Left forelimb (tissue), 1 donor: ENCODE data around the gene RPTOR.
"Not testable (repeated sequence)": the region's sequence is repeated elsewhere in the genome, so short reads cannot be mapped to it uniquely, and the experiment has no call there.

Source experiments
- DNase-seq: peaks from one replicate; pipeline ENCODE4 v3.0.0-alpha.2; 2018; ENCODE audit warnings: low spot score

RPTOR gene

GRCh38 chr17:80513201-80513600 lies 31.4 kb upstream of the RPTOR start:
- no peak for DNase-seq

- no peak for DNase-seq
Observed at GRCh38 chr17:80513892-80514291, 30.7 kb upstream of the RPTOR start.

GRCh38 chr17:80516171-80516932 lies 28.3 kb upstream of the RPTOR start:
- DNase-seq: no peak

DNA sequence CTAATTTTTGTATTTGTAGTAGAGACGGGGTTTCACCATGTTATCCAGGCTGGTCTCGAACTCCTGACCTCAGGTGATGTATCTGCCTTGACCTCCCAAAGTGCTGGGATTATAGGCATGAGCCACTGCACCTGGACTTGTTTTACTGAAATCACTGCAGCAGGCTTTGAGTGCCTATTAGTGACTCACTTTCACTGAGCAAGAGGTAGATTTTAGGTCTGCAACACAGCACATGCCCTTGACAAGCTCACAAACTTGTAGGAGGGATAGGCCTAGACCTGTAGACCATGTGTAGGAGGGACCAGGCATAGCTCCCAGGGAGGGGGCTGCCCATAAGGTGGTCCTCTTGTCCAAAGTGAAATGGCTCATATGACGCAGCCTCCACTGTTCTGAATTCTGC lies 27.0 kb upstream of the RPTOR start:
- no peak for DNase-seq

DNA sequence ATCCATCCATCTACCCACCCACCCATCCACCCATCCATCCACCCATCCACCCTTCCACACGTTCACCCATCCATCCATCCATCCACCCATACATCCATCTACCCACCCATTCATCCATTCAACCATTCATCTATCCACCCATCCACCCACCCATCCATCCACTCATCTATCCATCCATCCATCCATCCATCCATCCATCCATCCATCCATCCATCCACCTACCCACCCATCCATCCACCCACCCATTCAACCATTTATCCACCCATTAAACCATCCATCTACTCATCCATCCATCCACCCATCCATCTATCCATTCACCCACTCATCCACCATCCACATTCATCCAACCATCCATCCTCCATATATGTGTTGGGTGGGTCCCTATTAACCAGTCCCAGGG lies 26.2 kb upstream of the RPTOR start:
- DNase-seq: no peak

DNA sequence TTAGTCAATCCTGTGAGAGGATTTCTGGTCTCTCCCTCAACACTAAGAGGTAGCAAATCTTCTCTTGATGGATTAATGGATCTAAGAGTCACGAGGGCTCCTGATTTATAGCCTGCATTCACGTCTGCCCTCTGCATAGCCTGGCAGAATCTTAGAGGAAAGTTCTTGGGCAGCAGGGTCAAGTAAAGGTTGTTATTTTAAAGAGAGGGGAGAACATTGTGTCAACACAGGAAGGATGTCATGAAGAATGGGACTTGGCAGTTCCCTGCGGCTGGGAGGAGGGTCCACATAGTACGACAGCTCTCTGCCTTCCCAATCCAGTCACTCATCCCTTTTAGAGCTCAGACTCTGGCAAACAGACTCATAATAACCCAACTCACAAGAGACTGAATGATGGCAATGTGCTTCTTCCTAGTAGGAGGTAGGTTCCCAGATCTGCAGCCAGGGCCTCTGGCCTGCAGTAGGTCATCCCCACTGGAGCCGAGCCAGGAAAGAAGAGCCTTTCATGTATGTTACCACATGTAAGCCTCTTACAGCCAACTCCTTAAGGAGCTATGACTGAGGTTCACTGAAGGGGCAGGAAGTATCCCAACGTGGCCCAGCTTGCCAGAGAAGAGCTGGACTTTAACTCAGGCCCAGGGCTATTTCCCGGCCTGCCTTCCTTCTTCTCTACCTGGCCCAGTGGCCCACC lies 25.4 kb upstream of the RPTOR start:
- DNase-seq: no peak

DNA sequence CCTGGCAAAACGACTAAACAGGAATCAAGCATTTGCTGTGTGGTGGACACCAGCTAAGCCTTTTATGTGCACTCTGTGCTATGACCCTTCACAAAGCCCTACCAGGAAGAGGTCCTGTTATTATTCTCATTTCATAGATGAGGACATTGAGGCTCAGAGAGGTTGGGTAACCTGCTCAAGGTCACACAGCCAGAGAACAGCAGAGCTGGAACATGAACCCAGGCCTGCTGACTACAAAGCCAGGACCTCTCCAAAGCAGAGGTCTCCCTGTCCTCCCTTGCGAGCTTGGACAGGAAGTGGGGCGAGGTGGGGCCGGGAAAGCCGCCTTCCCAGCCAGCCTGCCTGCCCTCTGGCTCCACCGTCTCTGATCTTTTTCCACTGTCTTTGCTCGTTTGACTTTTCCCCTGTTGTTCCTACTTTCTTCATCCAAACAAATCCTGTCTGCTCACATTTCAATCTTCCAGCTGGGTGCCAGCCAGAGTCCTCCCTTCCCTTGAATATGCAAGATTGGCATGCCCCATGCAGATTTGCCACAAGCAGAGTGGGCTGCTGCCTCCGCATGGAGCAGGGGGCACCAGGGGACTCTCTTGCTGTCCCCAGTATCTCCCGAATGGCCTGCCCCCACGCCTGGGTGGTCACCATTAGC lies 23.7 kb upstream of the RPTOR start:
- no peak for DNase-seq

GRCh38 chr17:80523054-80523744 lies 21.4 kb upstream of the RPTOR start:
- DNase-seq: no peak

DNA sequence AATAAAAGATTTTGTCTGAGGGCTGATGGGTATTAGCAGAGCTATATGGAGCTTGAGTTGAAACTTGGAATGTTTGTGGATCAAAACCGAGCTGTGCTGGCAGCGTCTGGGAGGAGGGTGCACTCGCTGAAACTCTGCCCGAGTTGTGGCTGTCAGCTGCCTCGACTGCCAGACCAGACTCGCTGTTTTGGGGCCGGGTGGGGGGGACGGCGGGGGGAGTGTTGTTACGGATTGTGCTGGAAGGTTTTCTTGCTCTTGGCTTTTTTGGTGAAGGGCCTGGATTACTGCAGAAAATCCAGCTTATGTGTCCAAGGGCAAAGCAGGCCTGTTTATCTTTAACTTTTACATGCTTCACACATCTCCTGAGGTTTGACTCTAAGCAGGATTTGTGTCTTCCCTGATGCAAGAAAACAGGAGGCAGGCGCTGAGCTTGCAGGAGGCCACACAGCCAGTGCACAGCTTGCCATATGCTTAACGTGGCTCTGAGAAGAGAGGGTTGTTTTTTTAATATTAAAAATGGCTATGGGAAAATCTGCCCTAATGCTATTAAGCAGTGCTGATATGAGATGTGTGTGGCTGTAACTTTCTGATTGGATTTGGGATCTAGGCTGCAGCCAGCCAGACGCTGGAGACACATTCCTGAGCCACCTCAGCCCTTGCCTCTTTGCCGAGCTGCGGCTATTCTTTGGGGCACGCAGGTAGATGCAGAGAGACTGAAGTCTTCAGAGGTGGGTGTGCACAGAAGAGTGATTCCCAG lies 20.5 kb upstream of the RPTOR start:
- DNase-seq: no peak

DNA sequence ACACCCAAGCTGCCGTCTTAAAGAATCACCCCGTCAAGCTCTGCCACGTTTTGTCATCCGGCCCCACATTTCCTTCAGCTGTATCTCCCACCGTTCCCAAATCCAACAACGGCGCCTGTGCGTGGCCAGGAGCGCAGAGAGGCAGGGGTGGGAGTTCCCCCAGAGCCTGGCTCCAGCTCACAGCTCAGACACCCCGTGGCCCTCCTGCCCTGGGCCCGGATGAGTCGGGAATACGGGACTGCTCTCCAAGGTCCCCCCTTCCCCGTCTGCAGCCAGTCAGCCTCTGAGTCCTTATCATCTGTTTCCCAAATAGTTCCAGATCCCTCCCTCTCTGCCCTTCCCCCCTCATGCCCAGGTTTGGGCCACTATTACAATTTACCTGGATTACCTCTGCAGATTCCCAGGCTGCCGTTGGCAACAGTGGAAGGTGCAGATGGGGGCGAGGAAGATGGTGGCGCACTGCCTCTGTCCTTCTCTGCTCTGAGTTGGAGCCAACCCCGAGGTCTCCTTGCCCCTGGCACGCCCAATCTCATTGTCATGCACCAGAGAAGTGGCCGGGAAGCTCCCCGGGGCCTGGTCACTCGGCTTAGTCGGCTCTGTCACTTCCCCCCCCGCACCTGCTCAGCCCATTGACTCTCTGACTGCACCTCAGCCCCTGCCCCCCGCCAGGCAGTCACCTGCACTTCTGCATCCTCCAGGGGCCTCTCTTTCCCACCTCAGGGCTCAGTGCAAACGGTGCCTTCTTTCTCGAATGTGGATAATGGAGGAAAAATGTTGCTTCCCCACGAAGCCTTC lies 18.3 kb upstream of the RPTOR start:
- no peak for DNase-seq

DNA sequence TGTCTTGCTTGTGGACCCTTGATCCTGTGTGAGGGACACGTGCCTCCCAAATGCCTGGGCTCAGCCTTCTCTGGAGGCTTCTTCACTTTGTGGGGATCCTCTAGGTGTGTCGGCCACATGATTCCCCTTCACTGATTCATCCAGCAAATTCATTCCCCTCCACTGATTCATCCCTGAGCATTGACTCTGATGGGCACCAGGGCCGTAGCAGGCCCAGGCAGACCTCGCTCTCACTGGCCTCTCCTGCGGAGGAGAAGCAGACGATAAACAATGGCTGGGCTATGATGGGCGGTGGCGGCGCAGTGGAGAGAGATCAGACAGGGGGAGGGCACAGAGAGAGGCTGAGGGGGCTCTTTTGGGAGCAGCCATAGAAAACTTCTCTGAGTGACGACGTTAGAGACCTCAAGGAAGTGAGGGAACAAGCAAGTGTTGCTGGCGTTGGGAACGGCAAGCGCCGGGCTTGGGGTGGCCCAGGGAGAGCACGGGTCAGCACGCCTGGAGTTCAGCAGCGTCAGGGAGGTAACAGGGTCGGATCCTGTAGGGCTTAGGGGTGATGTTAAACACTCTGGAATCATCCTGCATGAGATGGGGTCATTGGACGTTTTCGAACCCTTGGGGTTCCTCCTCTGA lies 17.5 kb upstream of the RPTOR start:
- DNase-seq: no peak

DNA sequence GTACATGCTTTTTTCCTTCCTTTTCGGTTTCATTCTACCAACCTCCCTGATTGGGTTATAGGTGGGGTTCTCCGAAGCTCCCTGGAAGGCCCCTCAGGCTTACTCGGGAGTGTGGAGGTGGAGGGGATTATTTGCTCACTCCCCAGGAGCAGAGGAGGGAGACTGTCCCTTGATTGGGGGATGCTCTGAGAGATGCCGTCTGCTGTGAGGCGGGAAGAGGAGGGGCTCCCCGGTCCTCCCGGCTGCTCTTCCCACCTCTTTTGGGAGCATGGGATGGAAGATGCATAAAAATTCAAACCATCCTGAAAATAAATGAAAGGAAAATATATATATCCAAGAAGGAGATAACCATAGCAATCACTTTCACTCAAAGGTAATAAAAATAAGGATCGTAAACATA lies 16.1 kb upstream of the RPTOR start:
- no peak for DNase-seq

- DNase-seq: no peak
Observed at GRCh38 chr17:80529104-80529903, 15.3 kb upstream of the RPTOR start.

DNA sequence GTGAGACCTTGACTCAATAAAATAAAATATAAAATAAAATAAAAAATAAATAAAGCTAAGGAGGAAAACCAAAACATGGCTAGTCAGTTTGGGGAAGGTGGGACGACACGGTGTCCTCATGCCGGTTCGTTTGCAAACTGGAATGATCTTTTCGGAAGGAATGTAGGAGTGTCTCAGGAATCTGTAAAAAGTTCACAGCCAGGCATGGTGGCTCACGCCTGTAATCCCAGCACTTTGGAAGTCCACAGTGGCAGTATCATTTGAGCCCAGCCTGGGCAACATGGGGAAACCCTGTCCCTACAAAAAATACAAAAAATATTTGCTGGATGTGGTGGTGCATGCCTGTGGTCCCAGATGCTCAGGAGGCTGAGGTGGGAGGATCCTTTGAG lies 14.7 kb upstream of the RPTOR start:
- no peak for DNase-seq

GRCh38 chr17:80531400-80531799 lies 13.2 kb upstream of the RPTOR start:
- DNase-seq: no peak

- not testable (repeated sequence) for DNase-seq
Observed at GRCh38 chr17:80537386-80537785, 7.3 kb upstream of the RPTOR start.

DNA sequence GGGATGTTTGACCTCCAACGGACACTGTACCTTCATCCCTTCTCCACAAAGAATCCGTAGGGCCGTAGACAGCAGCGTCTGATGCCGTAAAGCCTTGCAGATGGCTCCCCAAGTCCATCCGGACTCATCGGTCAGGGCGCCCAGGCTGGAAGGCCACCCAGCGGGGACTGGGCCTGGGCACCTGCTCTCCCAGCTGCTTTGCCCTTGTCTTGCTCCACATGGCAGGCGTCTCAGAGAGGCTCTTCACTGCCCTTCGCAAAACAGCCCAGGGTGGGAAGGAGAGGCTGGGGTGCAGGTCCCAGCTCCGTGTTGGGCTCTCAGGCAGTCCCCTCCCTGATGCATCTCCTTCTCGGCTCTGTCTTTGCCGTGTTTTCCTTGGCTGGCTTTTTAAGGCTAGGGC lies 6.2 kb upstream of the RPTOR start:
- DNase-seq: no peak

GRCh38 chr17:80539022-80539641 lies 5.5 kb upstream of the RPTOR start:
- no peak for DNase-seq

DNA sequence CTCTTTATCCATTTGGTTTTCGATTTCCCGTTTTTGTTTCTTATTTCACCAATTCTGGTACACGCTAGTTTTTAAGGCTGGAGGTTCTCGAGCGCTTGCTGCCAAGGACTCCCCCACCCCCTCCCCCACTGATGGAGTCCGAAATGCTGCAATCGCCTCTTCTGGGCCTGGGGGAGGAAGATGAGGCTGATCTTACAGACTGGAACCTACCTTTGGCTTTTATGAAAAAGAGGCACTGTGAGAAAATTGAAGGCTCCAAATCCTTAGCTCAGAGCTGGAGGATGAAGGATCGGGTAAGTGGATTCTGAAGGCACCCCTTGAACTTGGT lies 825 bp downstream of the RPTOR start:
- DNase-seq: no peak

- DNase-seq: no peak
Observed at GRCh38 chr17:80546267-80546666, 1.6 kb downstream of the RPTOR start.
